GM18498 (cell line): Measurements from ENCODE around the gene KIF21B.

Experiments used
- ATAC-seq: cut with Tn5 transposase; IDR thresholded peaks from one replicate; pipeline ENCODE4 v1.9.1; 2021; ENCODE audit warnings: mild to moderate bottlenecking, moderate library complexity; ENCODE audit not compliant: unreplicated experiment

Gene KIF21B

GRCh38 chr1:201049248-201049831, 25.8 kb upstream of the KIF21B start:
- no peak for ATAC-seq

DNA sequence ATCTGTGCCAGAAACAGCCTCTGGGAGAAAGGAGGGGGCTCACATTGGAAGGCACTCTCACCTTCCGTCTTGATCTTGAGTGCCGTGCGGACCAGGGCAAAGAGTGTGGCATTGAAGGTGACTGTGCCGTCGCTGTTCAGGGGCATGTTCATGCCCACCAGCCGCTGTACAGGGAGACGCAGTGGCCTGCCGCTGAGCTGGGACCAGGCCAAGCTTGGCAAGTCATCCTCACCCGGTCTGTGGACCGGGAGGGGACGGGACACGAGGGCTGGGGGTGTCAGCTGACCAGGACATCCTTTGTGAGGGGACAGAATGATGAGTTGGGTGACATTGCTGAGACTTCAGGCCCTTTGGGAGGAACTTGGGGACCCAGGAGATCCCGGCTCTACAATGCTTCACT, 25.0 kb upstream of the KIF21B start:
- no peak for ATAC-seq

DNA sequence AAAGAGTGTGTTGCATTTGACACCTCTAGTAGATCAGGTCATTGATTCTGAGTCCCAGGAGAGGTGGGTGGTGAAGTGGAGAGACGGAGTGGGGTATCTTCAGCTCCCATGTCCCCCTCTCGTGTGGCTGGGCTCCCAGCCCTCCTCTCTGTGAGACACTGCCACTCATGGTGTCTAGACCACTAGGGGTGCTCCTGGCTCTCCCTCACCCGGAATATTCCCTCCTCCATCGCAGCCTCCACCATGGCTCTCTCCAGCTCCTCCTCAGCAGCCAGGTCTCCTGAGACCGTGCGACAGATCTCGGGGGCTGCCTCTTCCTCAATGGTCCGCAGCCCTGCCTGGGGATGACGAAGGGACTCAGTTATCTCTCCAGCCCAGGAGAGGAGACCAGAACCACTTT, 20.6 kb upstream of the KIF21B start:
- ATAC-seq: no peak

DNA sequence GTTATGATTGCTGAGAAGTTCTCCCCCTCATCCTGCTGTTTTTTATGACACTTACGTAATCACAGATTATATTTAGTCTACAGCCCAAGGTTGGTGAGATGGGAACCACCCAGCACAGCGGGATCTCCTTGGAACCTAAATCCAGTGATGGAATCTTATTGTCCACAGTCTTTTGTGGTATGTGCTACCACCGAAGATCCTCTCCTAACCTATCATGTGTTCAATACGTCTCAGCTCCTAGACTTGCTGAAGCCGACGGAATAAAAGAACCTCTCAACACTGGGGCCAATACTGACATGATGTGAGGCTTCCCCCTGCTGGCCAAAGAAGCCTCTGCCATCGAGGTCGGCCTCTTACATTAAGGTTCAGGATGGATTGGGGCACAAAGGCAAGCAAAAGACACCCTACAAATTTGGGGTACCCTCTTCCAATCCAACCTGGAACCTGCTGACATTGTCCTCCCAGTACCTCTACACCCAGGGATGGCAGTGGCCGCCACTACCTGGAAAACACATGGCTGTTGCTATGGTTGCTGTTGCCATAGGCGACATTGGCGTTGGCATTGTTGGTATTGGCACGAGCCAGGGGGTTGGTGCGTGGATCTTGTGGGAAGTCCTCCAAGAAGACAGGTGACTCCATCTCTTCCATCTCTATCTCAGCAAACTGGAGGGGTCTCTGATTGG, 19.4 kb upstream of the KIF21B start:
- peak; percentile 83 for ATAC-seq

GRCh38 chr1:201041011-201041410, 17.5 kb upstream of the KIF21B start:
- no peak for ATAC-seq

- ATAC-seq: no peak
Observed at GRCh38 chr1:201039876-201040275, 16.4 kb upstream of the KIF21B start.

- no peak for ATAC-seq
Observed at GRCh38 chr1:201039418-201039817, 15.9 kb upstream of the KIF21B start.

- ATAC-seq: no peak
Observed at GRCh38 chr1:201038186-201038876, 14.8 kb upstream of the KIF21B start.

DNA sequence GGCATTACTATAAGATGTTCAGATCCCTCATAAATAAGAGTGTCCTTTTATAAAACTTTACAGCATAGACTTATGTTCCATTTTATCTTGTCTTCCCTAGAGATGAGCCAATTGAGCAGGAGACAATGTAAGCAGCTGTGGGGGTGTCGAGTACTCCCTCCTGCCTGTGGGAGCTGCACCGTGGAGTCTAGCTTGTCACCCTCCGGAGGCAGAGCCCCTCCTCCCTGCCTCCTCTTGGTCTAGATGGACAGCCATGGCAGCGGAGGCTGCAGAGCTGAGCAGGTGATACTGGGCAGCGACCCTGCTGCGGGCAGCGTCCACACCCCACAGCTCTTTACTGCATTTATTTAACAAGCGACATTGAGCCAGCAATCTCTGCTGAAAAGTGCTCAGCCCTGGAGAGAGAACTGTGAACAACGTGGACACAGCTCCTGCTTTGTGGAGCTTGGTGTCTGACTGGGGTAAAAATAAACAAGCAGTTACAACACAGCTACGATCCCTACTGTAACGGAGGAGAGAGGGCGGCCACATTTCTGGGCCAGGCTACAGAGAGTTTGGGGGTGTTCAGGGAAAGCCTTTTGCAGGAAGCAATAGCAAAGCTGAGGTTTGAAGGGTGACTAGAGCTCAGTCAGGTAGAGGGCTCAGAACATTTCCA, 12.8 kb upstream of the KIF21B start:
- ATAC-seq: no peak

DNA sequence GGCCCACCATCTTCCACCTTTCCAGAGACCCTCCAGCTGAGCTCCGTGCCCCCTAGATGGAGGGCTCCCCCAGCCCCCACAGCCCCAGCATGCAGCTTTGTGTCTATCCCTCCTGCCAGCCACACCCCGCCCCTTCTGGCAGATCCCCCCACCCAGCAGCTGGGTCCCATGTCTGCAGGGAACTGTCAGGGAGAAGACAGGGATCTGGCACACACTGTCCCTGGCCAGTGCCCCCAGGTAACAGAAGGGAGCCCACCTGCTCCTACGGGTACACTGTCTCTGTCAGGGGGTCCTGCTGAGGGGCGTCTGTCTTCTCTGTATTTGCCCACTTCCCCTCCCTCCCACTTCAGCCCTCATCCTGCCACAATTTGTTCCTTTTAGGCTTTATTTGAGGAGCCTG, 11.2 kb upstream of the KIF21B start:
- ATAC-seq: no peak

DNA sequence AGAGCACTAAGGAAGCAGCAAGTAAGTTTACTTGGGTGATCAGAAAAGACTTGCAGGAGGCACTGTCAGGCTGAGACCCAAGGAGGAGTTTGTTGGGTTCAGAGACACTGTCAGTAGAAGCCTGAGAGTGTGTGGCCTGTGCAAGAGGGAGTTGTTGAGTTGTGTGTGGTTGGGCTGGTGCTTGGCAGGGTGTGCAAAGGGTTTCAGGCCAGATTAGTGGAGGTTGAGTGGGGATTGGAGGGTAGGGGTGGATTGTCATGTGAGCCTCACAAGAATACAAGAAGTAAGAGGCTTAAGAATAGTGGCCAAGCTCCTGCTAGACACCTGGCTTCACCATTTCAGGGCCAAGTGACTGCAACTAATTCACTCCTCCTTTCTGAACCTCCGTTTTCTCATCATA, 8.9 kb upstream of the KIF21B start:
- ATAC-seq: no peak

- ATAC-seq: no peak
Observed at GRCh38 chr1:201028461-201028889, 5.0 kb upstream of the KIF21B start.

DNA sequence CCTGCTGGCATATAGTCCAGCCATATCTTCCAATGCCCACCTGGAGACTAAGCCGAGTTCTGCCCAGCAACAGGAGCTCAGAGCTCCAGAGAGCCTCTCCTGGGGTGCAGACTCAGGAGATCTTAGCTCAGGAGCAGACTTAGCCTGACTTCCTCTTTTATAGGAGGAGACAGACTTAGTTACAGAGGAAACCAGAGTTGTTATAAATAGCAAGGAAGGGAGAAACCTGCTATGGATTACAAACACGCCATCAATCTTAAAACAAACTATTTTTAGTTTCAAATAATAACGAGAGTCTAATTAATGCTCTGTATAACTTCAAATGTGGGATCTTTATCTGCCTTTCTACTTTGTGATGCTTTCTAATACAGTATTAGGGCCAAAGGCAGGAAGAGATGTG, 3.3 kb upstream of the KIF21B start:
- no peak for ATAC-seq

DNA sequence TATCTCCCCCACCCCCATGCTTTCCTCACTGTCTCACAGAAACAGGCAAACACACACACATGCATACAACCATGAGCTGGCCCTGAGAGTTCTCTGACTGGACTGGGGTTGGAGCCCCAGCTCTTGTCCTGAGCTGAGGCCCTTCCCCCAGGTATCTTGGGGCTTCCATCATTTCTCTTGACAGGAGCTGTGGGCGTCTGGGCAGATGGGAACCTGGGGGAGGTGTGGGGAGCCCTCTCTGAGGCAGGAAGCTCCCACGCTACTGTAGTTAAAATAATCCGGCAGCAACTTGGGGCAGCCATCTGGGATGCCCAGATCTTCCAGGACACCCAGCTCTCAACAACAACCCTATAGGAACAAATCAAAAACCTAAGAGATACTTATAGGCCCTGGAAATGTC, 2.7 kb upstream of the KIF21B start:
- no peak for ATAC-seq

DNA sequence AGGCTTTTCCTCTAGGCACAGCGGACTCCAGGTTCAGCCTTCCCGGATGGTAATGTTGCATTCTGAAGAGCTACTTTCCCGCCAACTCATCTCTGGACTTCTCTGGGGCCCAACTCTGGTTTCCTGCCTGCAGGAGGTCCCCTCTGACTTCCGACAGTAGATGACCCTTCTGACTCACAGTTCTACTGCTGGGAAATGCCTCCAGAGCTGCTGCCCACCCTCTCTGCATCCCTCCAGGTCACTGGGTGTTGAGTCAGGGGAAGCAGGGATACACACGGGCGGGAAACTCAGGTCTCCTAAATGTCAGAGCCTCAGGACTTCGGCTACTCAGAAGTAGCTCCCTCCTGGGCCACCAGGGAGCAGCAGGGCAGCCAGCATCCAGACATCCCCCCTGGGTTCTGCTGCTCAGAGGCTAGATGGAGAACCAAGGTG, 2.1 kb upstream of the KIF21B start:
- ATAC-seq: no peak

DNA sequence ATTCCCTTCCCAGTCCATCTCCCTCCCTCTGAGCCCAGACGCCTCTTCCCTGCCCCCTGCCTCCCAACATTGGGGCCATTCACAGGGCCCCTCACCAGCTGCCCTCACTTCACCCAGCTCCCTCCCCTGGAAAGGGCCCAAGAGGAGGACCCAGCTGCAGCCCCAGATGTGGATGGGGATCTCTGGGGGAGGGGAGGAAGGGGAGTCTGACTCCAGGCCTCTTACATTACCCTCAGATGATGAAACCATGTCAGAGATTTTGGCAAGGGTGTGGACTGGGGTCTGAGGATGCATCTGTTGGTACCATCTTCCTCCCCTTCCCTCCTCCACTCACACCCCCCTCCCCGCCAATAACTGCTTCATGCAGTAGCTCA, 1.1 kb upstream of the KIF21B start:
- no peak for ATAC-seq

- no peak for ATAC-seq
Observed at GRCh38 chr1:201023920-201024624, 558 bp upstream of the KIF21B start.

DNA sequence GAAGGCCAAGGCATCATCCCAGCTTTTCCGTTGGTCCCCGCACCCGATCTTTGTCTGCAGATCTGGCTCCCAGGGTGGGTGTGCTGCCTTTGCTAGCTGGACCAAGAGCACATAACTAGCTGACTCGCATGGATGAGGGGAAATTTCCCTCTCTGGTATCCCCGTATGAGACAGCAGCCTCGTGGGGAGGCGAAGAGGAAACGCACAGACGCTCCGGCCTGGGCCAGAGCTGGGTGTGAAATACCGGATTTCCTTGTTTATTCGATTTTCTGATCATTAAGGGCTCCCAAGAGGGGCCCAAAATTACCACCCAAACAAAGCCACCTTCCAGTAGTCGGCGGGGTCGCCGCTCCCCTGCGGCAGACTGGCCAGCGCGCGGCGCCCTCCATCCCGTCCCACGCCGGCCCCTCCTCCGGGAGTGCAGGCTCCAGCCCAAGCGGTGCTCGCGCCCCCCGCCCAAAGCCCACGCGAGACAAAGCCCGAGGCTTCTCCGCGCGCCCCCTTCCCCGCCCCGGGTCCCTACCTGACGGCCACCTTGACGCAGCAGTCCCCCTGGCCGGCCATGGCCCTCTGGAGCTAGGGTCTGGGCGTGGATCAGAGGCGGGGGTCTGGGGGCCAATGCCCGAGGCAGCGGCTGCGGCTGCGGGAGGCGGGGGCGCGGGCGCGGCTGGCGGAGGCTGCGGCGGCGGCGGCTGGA, 546 bp downstream of the KIF21B start:
- ATAC-seq: no peak

DNA sequence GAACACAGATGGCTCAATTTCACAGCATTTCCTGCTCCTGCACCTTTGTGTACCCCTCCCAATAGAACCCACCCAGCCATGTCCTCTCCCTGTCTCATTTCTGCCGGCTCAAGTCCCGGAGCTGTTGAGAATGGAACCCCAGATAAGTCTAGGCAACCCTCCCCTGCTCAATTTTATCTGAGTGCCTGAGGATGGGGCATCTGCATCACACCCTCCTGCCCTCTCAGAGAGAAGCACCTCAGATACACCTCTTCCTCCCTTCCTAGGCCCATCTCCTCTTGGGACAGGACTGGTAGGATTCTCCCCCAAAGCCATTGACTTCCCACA, 1.1 kb downstream of the KIF21B start:
- no peak for ATAC-seq

DNA sequence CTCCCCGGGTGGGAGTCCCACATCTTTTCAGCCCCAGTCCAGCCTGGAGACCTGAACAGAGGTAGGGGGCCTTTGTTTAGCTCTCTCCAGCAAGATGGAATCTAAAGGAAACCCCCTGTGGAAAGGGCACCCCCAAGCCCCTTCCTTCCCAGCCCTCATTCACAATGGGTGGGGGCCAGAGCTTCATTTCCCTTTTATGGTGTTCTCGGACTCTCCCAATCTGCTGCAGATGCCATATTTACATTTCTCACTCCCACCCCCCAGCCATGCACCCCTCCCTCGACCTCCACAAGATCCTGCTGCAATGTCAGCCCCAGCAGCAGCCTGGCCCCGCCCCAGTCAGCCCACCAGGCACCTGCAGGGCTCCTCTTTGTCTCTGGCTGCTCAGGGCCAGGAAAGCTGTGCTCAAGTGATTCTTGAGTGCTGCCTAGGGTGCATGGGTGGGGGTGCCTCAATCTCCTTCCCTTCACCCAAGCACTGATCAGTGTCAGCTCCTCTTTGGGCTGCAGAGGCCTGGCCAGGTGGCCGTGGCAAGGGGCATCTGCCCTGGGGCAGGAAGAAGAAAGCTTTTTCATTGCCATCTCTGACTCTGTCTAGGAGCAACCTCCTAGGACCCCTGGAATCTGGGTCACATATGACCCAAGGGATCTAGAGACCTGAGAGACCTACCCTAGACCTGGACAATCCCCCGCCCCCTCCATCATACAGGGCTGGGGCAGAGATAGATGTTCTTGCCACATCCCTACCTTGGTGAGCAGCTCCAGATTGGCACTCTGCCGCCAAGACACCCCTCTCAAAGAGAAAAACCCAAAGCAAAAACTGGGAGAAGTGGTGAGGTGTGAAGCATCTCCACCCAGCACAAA, 1.7 kb downstream of the KIF21B start:
- no peak for ATAC-seq
